K562 (cell line): ENCODE results near the gene TRIAP1. TPM values are rescaled to one million over a fixed set of nuclear protein-coding genes. Genes with fewer than 3 reads are reported as not detected.

Source experiments
- BCOR ChIP-seq: fragments of 450-650 bp; IDR thresholded peaks from 2 replicates; pipeline ENCODE4 v1.6.1; 2016
- CCNT2 ChIP-seq: IDR thresholded peaks from 2 replicates; pipeline ENCODE4 v1.6.1; 2011; ENCODE audit warnings: borderline replicate concordance, low read depth, mild to moderate bottlenecking, moderate library complexity, mixed read lengths, low read length; ENCODE audit not compliant: insufficient read length; ENCODE audit errors: extremely low read depth
- ETS2 ChIP-seq: IDR thresholded peaks from 2 replicates; pipeline ENCODE4 v1.6.1; 2016; ENCODE audit warnings: borderline replicate concordance, missing genetic modification characterization, mild to moderate bottlenecking, moderate library complexity, missing compliant biosample characterization; ENCODE audit not compliant: poor library complexity, severe bottlenecking
- HDGF ChIP-seq: fragments of 450-650 bp; IDR thresholded peaks from 2 replicates; pipeline ENCODE4 v1.6.1; 2016
- HMG20B ChIP-seq: fragments of 250-450 bp; sonication (Bioruptor Pico); IDR thresholded peaks from 2 replicates; pipeline ENCODE4 v1.5.0; 2021; ENCODE audit warnings: mild to moderate bottlenecking
- NEUROD1 ChIP-seq: fragments of 150-350 bp; IDR thresholded peaks from 2 replicates; pipeline ENCODE4 v1.6.1; 2014; ENCODE audit warnings: borderline replicate concordance, low read length, low read depth; ENCODE audit not compliant: partially characterized antibody
- NFYB ChIP-seq: IDR thresholded peaks from 2 replicates; pipeline ENCODE4 v1.6.1; 2011; ENCODE audit warnings: mild to moderate bottlenecking, moderate library complexity; ENCODE audit not compliant: insufficient read length; ENCODE audit errors: extremely low read depth
- NR1H2 ChIP-seq: sonication (generic); formaldehyde crosslinking; IDR thresholded peaks from 2 replicates; pipeline ENCODE4 v1.4.0; 2020; ENCODE audit warnings: mild to moderate bottlenecking, missing genetic modification reagents
- PML ChIP-seq: IDR thresholded peaks from 2 replicates; pipeline ENCODE4 v1.6.1; 2012; ENCODE audit warnings: low read length, inconsistent platforms
- POLR2B ChIP-seq: fragments of 450-650 bp; IDR thresholded peaks from 2 replicates; pipeline ENCODE4 v1.6.1; 2018; ENCODE audit warnings: low read depth; ENCODE audit not compliant: partially characterized antibody
- PTTG1 ChIP-seq: fragments of 450-650 bp; IDR thresholded peaks from 2 replicates; pipeline ENCODE4 v1.6.1; 2016; ENCODE audit warnings: low read depth, mild to moderate bottlenecking, missing genetic modification characterization, missing compliant biosample characterization
- SMARCA4 ChIP-seq: fragments of 450-650 bp; IDR thresholded peaks from 2 replicates; pipeline ENCODE4 v1.6.1; 2016
- SOX6 ChIP-seq: fragments of 450-650 bp; IDR thresholded peaks from 2 replicates; pipeline ENCODE4 v1.6.1; 2014; ENCODE audit warnings: mild to moderate bottlenecking
- SP2 ChIP-seq: IDR thresholded peaks from 2 replicates; pipeline ENCODE4 v1.6.1; 2011; ENCODE audit warnings: mild to moderate bottlenecking, low read depth, low read length, moderate library complexity; ENCODE audit not compliant: poor library complexity, severe bottlenecking; ENCODE audit errors: extremely low read depth
- STAT5B ChIP-seq: fragments of 250-450 bp; sonication (Bioruptor Pico); IDR thresholded peaks from 2 replicates; pipeline ENCODE4 v1.8.0; 2021; ENCODE audit warnings: mild to moderate bottlenecking, inconsistent platforms
- SUPT5H ChIP-seq: fragments of 450-650 bp; IDR thresholded peaks from 2 replicates; pipeline ENCODE4 v1.6.1; 2016
- THAP12 ChIP-seq: fragments of 250-450 bp; sonication (Bioruptor Pico); IDR thresholded peaks from 2 replicates; pipeline ENCODE4 v1.9.0; 2021; ENCODE audit warnings: mild to moderate bottlenecking, inconsistent platforms
- XRCC3 ChIP-seq: fragments of 450-650 bp; IDR thresholded peaks from 2 replicates; pipeline ENCODE4 v1.6.1; 2017; ENCODE audit warnings: mild to moderate bottlenecking, moderate library complexity
- ZNF695 ChIP-seq: fragments of 450-650 bp; formaldehyde crosslinking; IDR thresholded peaks from 2 replicates; pipeline ENCODE4 v1.4.0; 2020; ENCODE audit warnings: mild to moderate bottlenecking, moderate library complexity
- ZNF780A ChIP-seq: fragments of 250-450 bp; sonication (Bioruptor Pico); IDR thresholded peaks from 2 replicates; pipeline ENCODE4 v1.5.0; 2021; ENCODE audit warnings: mild to moderate bottlenecking
- polyA plus RNA-seq, 8 experiments: library from polyadenylated mRNA; depleted of rRNA in 4 of 8; stranded (reverse) in 5 of 8; unstranded in 3 of 8; fragments of >200 nt; fragmentation: Nextera tagmentation in 2 of 8; fragmentation: Illumina TruSeq in 1 of 8; extraction: Ambion mirVana in 2 of 8; extraction: Trizol in 1 of 8; gene quantifications; 2 replicates each; pipeline versions ENCODE4 v1.2.1 to v1.2.3, GENCODE V29; 2011 to 2014; ENCODE audit warnings: inconsistent platforms in 1 of 8, missing spikeins in 1 of 8
- total RNA-seq, 7 experiments: library from RNA; depleted of rRNA in 6 of 7; stranded (reverse); fragments of >200 nt in 6 of 7; fragmentation: Illumina TruSeq in 2 of 7; extraction: Trizol in 2 of 7; gene quantifications; 2 replicates each; pipeline versions ENCODE4 v1.2.1 to v1.2.3, GENCODE V29; 2011 to 2021; ENCODE audit warnings: low replicate concordance in 1 of 7
- TF ChIP-seq, protein P1 (sequence below): fragments of 450-650 bp; IDR thresholded peaks from 2 replicates; pipeline ENCODE4 v1.6.1; 2016; ENCODE audit warnings: antibody characterized with exemption
- TF ChIP-seq, protein P2 (sequence below): fragments of 200-800 bp; sonication (Bioruptor generic); IDR thresholded peaks from 2 replicates; pipeline ENCODE4 v1.6.1; 2017; ENCODE audit warnings: missing genetic modification characterization, missing compliant biosample characterization
- TF ChIP-seq, protein P3 (sequence below): fragments of 250-450 bp; sonication (Bioruptor Pico); IDR thresholded peaks from 2 replicates; pipeline ENCODE4 v1.8.0; 2021; ENCODE audit warnings: moderate library complexity, mild to moderate bottlenecking, inconsistent platforms

The TRIAP1 gene
- total and polyA plus RNA-seq, 9 of the 15 experiments (the other 6 are each of a cell fraction or from before 2014, with no cell fraction given): 37.3 to 354 (median 65.4) TPM

- TF ChIP-seq THAP12 (CRISPR knock-in tag): peak; percentile 82; the same call in 1 of the 2 replicates
- TF ChIP-seq NR1H2: no peak
- TF ChIP-seq SUPT5H: peak; percentile 85
- TF ChIP-seq SOX6: peak; percentile 55; the same call in 1 of the 2 replicates
- no peak for TF ChIP-seq ZNF695 (CRISPR knock-in tag)
- TF ChIP-seq, protein P1, sequence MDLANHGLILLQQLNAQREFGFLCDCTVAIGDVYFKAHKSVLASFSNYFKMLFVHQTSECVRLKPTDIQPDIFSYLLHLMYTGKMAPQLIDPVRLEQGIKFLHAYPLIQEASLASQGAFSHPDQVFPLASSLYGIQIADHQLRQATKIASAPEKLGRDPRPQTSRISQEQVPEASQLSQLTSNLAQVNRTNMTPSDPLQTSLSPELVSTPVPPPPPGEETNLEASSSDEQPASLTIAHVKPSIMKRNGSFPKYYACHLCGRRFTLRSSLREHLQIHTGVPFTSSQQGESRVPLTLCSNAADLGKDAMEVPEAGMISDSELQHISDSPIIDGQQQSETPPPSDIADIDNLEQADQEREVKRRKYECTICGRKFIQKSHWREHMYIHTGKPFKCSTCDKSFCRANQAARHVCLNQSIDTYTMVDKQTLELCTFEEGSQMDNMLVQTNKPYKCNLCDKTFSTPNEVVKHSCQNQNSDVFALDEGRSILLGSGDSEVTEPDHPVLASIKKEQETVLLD: peak; percentile 83
- TF ChIP-seq PTTG1 (tag): no peak
- TF ChIP-seq PML: peak; percentile 44; the same call in 1 of the 2 replicates
- no peak for TF ChIP-seq NFYB
- TF ChIP-seq ZNF780A (CRISPR knock-in tag): no peak
- TF ChIP-seq HDGF: no peak
- peak; percentile 83; the same call in 1 of the 2 replicates for TF ChIP-seq BCOR
- TF ChIP-seq, protein P2, sequence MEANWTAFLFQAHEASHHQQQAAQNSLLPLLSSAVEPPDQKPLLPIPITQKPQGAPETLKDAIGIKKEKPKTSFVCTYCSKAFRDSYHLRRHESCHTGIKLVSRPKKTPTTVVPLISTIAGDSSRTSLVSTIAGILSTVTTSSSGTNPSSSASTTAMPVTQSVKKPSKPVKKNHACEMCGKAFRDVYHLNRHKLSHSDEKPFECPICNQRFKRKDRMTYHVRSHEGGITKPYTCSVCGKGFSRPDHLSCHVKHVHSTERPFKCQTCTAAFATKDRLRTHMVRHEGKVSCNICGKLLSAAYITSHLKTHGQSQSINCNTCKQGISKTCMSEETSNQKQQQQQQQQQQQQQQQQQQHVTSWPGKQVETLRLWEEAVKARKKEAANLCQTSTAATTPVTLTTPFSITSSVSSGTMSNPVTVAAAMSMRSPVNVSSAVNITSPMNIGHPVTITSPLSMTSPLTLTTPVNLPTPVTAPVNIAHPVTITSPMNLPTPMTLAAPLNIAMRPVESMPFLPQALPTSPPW (CRISPR knock-in tag): peak; percentile 80
- peak; percentile 77 for TF ChIP-seq POLR2B
- TF ChIP-seq CCNT2: peak; percentile 87
- TF ChIP-seq, protein P3, sequence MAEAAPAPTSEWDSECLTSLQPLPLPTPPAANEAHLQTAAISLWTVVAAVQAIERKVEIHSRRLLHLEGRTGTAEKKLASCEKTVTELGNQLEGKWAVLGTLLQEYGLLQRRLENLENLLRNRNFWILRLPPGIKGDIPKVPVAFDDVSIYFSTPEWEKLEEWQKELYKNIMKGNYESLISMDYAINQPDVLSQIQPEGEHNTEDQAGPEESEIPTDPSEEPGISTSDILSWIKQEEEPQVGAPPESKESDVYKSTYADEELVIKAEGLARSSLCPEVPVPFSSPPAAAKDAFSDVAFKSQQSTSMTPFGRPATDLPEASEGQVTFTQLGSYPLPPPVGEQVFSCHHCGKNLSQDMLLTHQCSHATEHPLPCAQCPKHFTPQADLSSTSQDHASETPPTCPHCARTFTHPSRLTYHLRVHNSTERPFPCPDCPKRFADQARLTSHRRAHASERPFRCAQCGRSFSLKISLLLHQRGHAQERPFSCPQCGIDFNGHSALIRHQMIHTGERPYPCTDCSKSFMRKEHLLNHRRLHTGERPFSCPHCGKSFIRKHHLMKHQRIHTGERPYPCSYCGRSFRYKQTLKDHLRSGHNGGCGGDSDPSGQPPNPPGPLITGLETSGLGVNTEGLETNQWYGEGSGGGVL (CRISPR knock-in tag): no peak
- no peak for TF ChIP-seq SP2
- TF ChIP-seq HMG20B (CRISPR knock-in tag): no peak
- TF ChIP-seq XRCC3: no peak
- no peak for TF ChIP-seq STAT5B (CRISPR knock-in tag)
- peak; percentile 66 for TF ChIP-seq NEUROD1
- TF ChIP-seq ETS2 (tag): no peak
- TF ChIP-seq SMARCA4: no peak
Observed at GRCh38 chr12:120469450-120470149, 23.4 kb upstream of the TRIAP1 start, which contains the start of gene SRSF9 (continued).
